Stimulated activated CD8-positive, alpha-beta memory T cell treated with anti-CD3 and anti-CD28 coated beads, Interleukin-15, amount 100 ng/mL, for 24 hours (primary cell): ENCODE results near the gene ENPP1.

ENCODE experiments used
- DNase-seq: peaks from one replicate; pipeline ENCODE4 v3.0.0-alpha.2; 2020; ENCODE audit warnings: low read depth

The ENPP1 gene

GRCh38 chr6:131916847-131917246, 109.0 kb downstream of the ENPP1 start:
- no peak for DNase-seq

GRCh38 chr6:131917318-131917717, 109.5 kb downstream of the ENPP1 start:
- no peak for DNase-seq

- DNase-seq: no peak
Observed at GRCh38 chr6:131917763-131918649, 110.2 kb downstream of the ENPP1 start.

- no peak for DNase-seq
Observed at GRCh38 chr6:131918650-131919355, 111.0 kb downstream of the ENPP1 start.

GRCh38 chr6:131920656-131921055, 112.8 kb downstream of the ENPP1 start:
- no peak for DNase-seq

GRCh38 chr6:131923356-131923755, 115.5 kb downstream of the ENPP1 start:
- DNase-seq: no peak

GRCh38 chr6:131924881-131925474, 117.2 kb downstream of the ENPP1 start:
- no peak for DNase-seq

GRCh38 chr6:131929264-131929663, 121.4 kb downstream of the ENPP1 start:
- no peak for DNase-seq

GRCh38 chr6:131929976-131930375, 122.2 kb downstream of the ENPP1 start:
- no peak for DNase-seq

GRCh38 chr6:131931063-131931750, 123.4 kb downstream of the ENPP1 start:
- DNase-seq: no peak

- DNase-seq: no peak
Observed at GRCh38 chr6:131936156-131936555, 128.3 kb downstream of the ENPP1 start.

GRCh38 chr6:131937226-131937625, 129.4 kb downstream of the ENPP1 start:
- DNase-seq: no peak

GRCh38 chr6:131937703-131938631, 130.1 kb downstream of the ENPP1 start:
- DNase-seq: no peak
